Kidney tubule cell (primary cell): ENCODE measurements around the gene ATP1A1.
A peak's percentile ranks its signal among the peaks of the same experiment; 100 is the strongest.

Experiments used
- DNase-seq: peaks from one replicate; pipeline ENCODE4 v3.0.0-alpha.2; 2018; ENCODE audit warnings: low spot score

Gene ATP1A1

DNA sequence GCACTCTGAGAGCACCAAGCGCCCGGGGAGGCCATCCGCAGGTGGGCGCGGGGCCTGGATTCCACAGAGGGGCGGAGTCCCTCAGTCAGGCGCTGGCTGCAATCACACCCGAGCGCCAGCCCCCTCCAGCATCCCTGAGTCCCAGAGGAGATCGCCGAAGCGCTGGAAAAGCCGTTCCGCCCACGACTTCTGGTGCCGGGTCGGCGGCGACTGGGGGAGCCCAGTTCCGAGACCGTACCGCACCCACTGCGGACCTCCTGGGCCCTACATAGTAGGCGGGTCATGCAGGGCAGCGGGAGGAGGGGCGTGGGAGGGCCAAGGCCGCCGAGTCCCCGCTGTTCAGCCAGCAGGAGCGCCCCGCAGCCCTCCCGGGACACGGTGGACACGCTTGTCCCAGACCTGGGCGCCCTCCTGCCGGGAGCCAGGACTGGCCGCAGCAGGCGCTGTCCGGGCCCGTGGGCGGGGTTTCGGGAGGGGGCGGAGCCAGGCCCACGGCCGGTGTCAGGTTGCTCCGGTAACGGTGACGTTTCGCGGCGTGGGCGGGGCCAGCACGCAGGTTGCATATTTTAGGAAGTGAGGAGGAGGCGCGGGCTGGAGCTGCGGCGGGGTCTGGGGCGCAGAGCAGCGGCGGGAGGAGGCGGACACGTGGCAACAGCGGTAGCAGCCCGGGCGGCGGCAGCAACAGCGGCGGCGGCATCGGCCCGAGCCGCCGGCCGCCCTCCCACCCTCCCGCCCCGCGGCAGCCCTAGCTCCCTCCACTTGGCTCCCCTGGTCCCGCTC lies at the start of gene ATP1A1:
TSS of gene ATP1A1 (plus strand) at position 594 of the 780 bp plus-strand sequence. CDS start 268 bp downstream, outside the sequence.
- DNase-seq = peak; percentile 96

DNA sequence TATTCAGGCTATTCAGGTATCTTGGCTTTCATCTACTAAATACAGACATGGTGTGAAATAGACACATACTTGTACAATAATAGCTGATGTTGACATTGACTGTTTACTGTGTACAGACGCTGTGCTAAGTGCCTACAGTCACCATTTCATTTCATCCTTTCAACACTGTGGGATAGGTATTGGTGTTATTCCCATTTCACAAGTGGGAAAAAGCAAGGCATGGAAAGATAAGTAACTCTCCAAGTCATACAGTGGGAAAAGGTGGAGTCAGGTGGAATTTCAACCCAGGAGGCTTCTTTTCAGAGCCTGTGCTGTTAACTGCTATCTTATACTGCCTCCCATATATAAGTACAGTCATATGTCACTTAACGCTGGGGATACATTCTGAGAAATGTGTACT lies 49.6 kb upstream of the ATP1A1 start:
- no peak for DNase-seq

DNA sequence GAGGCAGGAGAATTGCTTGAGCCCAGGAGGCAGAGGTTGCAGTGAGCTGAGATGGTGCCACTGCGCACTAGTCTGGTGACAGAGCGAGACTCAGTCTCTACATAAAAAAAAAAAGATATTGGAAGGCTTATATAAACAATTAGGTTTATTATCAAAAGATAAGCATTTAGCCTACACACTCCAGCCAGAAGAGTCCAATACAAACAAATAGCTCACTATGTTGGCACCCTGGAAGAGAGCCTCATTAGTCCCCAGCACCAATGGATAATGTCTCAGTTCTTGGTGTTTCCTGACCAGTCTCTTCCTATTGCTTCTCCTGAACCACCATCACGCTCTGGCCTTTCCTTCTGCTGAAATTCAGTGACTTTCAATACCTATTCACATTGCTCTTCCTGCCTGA lies 48.6 kb upstream of the ATP1A1 start:
- no peak for DNase-seq

DNA sequence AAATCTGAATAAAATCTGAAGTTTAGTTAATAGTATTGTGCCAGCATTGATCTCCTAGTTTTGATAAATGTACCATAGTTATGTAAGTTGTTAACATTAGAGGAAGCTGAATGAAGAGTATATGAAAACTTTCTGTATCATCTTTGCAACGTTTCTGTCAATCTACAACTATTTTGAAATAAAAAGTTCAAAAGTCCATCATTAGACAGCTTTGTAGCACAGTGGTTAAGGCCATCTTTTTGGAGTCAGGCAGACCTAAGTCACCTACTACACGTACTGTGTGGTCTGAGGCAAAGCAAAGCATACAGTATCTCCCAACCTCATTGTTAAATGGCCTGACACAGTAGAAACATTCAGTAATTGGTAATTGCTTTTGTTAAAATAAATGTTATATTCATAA lies 47.9 kb upstream of the ATP1A1 start:
- no peak for DNase-seq

DNA sequence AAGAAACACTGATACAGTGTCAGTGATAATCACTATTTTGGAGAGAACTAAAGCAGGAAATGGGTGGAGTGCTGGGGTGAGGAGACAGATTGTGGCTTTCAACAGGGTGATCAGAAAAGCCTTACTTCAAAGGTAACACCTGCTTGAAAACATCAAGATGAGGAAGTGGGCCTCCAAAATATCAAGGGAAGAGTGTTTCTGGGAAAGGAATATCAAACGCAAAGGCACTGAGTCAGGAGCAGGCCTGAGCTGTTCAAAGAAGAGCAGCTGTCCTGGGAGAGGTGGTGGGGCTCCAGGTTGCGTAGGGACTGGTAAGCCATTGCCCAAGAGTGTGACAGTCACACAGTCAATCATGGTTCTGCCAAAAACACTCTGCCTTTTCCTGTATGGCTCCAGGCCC lies 47.1 kb upstream of the ATP1A1 start:
- DNase-seq = no peak

DNA sequence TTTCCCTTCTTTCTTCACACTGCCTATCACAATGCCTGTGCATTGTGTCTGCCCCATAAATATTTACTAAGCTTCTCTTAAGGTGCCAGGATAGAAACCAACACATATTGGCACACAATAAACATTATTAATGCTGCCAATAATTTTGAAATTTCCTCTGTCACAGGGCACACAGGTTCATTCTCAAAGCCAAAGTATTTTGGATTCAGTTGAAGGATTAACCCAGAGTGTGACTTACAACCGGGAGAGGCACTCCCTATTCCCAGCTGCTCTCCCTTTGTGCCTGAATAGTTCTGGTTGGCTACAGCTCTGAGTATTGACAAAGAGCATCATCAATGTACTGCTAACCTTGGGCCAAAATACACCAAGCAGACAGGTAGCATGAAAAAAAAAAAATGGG lies 46.6 kb upstream of the ATP1A1 start:
- no peak for DNase-seq

DNA sequence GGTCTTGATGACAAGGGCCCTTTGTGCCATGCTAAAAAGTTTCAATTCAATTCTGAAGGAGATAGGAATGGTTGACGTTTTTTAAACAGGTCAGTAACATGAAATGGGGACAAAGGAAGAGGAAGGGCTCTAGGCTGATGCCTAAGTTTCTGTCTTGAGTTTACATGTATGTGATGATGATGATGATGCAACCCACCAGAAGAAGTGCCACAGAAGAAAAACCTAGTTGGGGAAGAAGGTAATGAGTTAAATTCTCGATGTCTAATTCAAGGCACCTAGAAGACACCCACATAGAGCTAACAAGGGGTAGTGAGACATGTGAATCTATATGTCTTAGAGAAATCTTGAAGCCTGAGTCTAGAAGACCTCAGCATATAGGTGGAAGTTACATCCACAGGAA lies 44.4 kb upstream of the ATP1A1 start:
- DNase-seq = no peak

DNA sequence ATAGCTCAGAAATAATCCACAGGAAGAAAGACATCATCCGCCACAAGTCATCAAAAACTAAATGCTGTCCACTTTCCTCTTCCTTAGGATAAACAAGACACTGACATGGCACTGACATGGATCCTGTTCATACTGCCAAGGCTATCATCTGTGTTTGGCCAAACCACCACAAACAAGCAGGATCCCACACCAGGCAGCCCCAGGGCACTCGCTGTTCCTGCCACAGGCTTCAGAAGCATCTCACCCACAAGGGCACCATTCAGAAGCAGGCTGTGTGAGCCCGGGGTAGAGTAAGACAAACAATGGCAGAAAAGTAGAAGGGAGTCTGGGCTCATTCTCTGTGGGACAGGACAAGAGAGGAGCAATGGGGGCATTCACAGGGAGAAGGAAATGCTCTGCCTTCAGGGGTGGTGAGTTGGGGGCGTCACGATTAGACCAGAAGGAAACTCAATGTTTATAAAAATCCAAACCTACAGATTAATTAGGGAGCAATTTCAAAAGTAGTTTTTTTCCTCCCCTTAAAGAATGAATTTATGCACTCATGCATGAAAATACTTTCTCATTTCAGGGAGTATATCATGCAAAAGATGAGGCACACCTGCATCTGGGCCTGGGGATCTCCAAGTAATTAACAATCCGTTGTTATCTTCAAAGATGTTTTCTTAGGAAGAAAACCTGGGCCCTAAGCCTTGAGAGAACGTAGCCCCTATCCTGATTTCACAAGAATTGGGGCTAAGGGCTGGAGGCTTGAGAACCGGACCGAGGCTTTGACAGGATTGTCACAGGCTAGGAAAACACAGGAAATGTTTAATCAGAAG lies 43.3 kb upstream of the ATP1A1 start:
- DNase-seq = no peak

DNA sequence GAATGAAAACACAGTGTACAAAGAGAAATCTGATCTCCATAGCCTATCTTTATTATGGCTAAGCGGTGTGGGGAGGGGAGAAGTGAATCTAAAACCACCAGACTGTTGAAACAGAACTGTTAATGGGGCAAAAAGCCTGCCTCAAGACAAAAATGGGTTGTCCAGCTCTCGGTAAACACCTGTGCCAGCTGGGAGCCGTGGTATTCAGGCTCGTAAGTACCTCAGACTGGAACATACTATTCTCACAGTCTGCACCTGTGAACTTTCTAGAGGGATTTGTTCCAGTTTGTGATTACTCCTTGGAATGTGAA lies 42.7 kb upstream of the ATP1A1 start:
- peak; percentile 21 for DNase-seq

DNA sequence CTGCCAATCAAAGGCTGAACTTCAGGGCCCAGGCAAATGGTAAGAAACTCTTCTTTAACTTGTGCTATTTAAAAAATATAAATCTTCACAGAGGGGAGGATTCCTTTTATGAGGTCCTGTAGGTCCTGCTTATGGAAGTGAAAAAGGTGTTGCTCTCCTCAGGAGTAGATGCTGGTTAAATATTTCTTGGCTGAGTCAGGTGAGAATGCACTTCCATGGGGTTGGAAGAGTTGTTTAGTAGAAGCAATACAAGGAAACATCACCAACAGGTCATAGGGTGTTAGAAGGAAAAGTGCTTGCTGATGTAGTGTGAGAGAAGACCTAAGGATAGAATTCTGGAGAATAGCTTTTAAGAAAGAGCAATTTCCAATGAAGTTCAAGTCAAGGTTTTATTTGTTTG lies 42.2 kb upstream of the ATP1A1 start:
- DNase-seq = peak; percentile 64

DNA sequence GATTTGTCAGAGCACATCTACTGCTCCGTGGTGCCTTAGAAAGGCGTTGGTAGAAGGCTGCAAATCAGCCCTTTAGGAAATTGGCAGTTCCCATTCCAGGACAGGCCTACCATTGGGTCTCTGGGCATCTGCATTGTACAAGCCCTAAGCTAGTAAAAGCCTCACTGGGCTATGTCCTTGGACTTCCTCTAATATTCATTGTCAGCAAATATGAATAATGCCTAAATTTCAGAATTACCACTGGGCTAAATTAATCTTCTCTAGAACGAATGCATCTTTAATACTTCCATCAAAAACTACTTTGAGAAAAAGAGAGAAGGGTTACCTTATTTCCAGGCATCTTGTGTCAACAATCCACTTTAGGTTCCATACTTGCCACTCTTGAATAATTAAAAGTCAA lies 41.5 kb upstream of the ATP1A1 start:
- no peak for DNase-seq

DNA sequence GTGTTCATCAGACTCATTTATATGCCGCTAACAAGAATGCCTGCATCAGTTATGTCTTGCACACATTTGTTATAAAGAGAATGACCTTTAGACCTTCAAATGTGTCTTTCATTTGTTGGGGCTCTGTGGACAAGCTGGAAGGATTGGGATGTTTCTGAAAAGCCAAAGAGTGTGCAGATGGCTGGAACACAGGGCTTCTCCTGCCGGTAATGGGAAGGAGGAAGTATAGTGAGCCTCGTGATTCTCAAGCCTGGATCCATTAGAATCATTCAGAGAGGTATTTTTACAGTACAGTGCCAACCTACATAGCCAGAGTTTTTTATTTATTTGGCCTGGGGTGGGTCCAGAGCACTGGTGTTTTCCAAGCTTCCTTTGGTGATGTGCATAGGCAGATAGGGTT lies 40.6 kb upstream of the ATP1A1 start:
- no peak for DNase-seq

DNA sequence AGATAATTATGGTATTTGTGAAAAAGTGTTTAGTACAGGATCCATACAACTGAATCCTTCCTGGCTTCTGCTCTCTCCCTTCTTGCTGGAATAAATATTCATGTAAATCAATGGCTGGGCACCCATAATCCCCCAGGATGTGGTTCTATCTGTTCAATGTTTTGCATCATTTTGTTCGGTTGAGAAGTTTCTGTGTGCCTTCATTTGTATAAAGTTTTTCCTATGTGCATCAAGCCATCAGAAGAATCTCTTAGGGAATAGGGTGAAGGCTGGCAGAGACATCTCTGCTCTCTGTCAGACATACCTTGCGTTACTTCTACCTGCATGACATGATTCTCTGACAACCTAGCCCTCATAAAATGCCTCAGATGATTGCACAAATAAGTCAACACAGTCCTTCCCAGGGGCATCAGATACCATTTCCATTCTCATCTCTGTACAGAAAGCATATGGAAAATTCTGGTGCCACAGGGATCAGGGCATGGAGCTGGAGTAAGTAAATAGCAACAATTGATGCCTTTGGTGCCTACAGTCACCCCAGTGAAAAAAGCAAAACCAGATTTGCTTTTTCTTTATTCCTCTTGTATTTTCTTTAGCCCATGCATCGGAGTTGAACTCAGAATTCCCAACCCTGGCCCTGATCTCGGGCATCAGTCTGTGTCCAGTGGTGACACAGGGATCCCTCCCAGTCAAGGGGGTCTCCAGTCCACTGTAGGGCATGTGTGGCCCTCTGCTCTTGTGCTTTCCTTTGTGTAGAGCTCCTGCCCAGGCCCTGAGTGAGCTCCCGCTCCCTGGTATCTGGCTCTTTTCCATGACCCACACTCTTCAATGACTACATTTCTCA lies 39.7 kb upstream of the ATP1A1 start:
- no peak for DNase-seq

DNA sequence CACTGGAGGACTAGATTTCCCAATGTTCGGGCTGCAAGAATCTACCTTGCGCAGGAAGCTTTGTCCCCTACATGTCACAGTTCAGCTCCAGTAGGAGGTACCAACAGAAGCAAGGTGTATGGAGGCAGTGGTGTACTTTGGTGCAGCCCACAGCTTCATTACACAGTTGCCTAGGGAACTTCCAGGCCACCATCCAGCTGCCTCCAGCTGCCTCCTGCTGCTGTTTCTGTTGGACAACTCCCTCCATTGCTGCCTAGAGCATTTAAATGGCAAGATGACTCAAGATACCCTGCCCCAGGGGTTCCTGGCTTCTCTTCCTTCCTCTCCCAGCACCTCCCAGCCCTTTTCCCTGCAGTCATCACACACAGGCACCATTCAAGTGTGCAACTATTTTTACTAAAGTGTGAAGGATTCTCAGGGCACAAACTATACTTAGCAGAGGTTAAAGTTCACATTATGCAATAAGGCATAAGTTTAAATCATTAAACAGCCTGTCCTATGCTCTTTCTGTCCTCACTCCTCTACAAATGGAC lies 39.0 kb upstream of the ATP1A1 start:
- DNase-seq = peak; percentile 65

DNA sequence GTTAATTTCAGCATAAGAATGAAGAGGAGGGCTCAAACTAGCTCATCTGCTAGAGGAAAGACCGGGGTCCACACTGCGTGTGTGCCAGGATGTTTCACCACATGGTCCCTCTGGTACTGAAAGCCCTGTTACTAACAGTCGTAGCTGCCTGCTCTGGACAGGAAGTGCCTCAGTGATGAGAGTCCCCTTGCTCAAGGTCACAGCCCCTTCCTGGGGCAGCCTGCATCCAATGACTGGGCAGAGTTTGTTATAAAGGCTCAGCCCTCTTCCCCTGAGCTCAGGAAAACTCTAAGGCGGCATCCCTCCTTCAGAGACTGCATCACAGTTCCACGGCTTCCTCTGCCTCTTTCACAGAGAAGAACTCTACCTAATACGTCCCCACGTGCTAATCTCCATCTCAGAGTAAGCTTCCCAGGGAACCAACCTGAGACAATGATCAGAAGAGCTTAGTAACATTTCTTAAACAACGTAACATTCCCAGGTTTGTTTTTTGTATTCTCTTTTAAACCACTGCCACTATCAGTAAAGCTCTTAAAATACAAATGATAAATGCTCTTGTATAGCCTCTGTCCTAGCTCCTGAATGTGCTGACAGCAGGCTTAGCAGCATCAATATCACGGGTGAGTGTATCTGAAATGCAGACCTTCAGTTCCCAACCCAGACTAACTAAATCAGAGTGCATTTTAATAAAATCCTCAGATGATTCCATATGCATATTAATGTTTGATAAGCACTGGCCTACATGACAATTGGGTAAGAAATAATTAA lies 38.0 kb upstream of the ATP1A1 start:
- no peak for DNase-seq

DNA sequence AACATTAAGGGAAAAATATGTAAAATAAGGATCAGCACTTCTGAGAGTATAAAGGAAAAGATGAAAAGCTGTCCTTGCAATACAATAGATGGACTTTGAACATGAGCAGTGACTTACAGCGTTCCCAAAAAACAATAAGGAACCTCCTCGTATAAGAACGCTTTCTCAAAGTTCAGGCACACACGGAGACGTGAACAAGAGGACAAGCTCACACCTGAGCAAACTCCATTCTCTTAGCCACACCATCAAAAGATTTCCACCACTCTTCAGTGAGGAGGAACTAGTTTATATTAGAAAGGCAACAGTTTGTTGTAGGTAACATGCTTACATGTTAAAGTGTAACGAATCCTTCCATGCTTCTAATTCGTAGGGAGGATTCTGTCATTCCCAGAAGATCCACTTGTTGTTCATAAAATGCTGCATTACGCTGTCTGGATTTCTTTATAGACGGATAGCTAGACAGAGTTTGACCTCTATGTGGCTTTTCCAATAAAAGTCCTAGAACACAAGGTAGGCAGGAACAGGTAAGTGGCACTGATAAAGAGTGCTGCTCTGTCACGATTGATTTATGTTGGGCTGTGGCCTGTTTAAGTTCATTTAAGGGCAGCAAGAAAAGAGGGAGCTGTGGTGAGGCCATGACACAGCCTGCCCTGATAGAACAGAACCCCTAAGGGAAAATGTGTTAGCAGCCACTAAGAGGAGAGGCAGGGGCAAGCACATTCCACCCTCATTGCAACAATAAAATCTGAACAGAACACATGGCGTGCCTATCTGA lies 37.0 kb upstream of the ATP1A1 start:
- no peak for DNase-seq

DNA sequence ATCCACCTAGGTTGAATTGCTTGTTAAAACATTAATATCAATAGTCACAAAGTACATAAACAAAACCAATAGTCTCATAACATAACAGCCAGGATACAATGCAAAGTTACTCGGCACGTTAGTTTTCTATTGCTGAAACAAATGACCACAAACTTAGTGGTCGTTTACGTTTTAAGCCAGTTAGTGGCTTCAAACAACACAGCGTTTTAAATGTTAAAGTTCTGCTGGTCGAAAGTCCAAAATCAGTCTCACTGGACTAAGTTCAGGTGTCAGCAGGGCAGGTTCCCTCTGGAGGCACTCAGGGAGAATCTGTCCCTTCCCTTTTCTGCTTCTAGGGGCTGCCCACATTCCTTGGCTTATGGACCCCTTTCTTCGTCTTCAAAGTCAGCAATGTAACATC lies 35.6 kb upstream of the ATP1A1 start:
- no peak for DNase-seq

DNA sequence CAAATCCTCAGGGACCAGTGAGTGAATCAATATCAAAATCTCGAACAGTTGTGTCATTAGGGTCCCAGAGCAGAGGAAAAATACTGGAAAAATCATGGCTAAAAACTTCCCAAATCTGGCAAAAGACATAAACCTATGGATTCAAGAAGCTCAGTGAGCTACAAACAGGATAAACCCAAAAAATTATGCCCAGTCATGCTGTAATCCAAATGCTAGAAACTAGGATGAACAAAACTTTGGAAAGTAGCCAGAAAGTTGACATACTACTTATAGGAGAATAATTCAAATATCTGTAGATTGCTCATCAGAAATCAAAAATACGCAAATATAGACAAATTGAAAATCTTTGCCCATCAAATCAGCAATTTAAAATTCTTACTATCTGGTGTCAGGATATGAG lies 34.6 kb upstream of the ATP1A1 start:
- no peak for DNase-seq

DNA sequence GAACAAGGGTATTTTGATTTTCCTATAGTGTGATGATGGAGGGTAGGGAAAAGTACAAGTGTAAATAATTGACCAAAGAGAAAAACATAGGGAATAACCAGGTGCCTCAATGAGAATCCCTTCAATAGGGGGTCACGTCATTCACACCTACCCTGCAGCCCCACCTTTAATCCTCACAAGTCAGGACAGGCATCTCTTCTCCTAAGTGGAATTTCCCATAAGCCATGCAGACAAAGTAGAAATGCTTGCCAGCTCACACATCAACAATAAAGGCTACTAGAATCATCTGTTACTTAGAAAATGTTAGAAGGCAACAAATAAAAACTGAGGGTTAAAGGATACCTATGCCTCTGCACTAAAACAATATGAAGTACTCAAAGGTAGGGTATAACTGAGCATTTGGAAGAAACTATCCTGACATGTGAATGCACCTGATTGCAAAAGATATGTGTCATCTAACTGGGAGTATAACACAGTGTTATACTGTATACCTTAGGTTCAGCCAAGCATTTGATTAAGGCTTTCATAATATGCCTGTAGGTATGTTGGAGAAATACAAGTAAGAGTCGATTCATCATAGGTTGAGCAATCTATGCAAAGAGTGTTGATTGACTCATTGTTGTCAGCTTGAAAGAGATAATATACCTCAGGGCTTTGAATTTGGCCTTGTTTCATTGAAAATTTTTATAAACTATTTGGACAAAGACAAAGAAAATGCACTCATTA lies 32.4 kb upstream of the ATP1A1 start:
- peak; percentile 79 for DNase-seq

DNA sequence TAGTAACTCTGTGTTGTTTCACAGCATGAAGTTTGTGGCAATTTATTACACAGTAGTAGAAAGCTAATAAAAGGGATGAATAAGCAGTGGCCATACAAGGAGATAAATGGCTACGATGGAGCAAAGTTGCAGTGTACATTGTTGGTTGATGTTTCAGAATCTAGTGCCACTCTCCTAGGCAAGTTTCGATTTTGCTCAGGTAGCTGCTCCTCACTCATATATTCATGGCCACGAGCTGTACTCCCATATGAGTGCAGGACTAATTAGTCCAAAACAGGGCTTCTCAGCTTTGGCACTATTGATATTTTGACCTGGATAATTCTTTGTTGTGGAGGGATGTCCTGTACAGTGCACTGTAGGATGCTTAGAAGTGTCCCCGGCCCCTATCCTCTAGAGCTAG lies 30.0 kb upstream of the ATP1A1 start:
- no peak for DNase-seq
